EL (cell line): ENCODE data around the gene CTTNBP2.

Experiments used
- DNase-seq: peaks from one replicate; pipeline ENCODE4 v3.0.0-alpha.2; 2016

The CTTNBP2 gene

GRCh38 chr7:117683430-117684175 is 189.6 kb downstream of the CTTNBP2 start:
- DNase-seq, result no peak

GRCh38 chr7:117682681-117683385 is 190.4 kb downstream of the CTTNBP2 start:
- DNase-seq, result no peak

- no peak for DNase-seq
Measured at GRCh38 chr7:117679120-117679519, 194.1 kb downstream of the CTTNBP2 start.

DNA sequence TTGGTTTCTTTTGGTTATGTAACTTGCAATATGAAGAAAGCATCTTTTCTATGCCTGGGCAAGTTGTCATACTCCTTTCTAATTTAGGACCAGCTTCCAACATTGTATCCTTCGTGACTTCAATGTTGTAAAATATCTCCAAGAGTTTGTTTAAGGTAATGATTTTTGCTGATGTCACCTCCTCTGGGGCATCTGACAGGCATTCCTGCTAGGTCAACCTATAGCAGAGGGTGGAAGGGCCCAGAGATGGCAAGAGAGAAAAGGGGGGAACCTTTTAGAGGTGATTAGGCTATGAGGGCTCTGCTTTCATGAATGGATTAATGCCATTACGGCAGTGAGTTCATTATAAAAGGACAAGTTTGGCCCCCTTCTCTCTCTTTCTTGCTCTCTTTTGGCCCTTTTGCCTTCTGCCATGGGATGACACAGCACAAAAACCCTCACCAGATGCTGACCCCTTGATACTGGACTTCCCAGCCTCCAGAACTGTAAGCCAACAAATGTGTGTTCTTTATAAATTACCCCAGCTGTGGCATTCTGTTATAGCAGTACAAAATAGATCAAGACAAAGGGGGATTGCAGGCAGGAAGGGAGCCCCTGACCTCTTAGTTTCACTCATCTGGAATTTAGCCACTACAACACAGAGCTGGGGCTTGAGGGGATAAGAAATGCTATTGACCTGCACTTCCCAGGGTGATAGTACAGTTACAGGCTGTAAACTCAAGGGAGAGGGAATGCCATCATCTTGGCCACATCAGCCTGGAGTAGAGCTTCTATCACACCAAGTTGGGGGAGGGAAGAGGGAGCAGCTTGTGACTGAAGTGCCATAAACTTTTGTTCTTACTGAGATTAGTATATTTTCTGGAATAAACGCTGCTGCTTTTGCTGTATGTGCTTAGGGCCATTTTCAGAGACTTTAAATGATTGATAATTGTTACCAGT is 197.5 kb downstream of the CTTNBP2 start:
- no peak for DNase-seq

DNA sequence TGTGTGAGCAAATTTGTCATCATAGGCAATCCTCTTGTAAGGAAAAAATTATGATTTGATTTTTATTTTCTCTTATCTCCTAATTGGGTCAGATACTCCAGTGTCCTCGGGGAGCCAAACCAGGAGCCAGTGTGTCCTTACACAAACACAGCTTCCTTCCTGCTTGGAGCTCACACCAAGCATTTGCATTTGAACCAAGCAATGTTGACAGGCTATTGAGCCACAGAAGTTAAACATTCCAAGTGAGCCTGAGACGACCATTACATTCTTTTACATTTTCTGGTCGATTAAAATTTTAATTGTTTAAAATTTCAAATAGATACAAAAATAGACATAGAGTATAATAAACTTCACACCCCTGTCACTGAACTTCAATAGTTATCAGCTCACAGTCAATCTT is 198.6 kb downstream of the CTTNBP2 start:
- DNase-seq, result no peak

DNA sequence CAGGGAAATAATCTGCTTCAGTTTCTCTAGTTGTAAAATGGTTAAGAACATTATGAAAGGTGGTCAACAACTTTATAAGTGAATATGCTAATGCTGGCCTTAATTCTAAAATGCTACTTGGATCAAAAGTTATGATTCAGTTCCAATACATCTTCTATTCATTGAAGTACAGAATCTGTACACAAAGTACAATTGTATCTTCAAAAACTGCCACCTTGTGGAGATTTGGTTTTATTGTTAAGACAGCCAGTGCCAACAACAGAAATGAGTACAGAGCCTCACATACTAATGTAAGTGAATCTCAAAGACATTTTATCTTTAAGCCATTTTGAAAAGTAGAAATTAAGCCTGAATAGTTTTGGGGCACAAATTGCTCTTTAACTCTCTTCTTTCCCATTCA is 199.4 kb downstream of the CTTNBP2 start:
- DNase-seq, result peak; percentile 9

DNA sequence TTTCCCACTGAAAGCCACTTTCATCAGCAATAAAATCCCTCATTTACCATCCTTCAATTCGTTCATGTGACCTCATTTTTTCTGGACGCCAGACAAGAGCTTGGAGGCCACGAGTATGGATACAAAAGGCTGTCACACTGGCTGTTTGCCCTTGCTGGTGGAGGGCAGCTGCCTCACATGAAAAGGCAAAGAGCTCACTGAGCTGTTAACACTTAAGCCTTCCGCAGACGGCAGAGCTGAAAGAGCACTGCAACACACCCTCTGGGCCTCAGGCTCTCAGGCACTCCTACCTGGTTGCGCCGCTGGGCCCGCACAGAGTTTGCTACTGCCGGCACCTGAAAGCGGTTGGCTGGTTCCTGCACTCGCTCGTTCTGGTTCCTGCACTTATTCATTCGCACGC is 199.9 kb downstream of the CTTNBP2 start:
- no peak for DNase-seq

GRCh38 chr7:117672453-117672852 is 200.8 kb downstream of the CTTNBP2 start:
- DNase-seq, result no peak

DNA sequence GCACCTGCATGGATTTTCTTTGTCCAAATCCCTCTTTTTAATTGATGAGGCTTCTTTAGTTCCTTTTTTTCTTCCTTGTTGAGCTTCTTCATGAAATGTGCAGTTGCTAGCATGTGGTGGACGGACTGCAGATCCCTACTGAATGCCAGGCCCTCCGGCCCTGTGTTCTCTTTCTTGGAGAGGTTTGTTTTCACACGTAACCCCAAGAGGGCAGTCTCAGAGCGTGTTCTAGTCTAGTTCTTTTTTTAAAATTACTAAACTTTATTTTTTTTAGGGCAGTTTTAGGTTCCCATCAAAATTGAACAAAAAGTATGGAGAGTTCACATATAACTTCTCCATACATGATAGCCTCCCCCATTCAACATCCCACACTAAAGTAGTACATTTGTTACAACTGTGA is 203.4 kb downstream of the CTTNBP2 start:
- no peak for DNase-seq

GRCh38 chr7:117667456-117667855 is 205.8 kb downstream of the CTTNBP2 start:
- peak; percentile 2 for DNase-seq

GRCh38 chr7:117666689-117667088 is 206.6 kb downstream of the CTTNBP2 start:
- no peak for DNase-seq

- peak; percentile 59 for DNase-seq
Measured at GRCh38 chr7:117666031-117666430, 207.2 kb downstream of the CTTNBP2 start.

DNA sequence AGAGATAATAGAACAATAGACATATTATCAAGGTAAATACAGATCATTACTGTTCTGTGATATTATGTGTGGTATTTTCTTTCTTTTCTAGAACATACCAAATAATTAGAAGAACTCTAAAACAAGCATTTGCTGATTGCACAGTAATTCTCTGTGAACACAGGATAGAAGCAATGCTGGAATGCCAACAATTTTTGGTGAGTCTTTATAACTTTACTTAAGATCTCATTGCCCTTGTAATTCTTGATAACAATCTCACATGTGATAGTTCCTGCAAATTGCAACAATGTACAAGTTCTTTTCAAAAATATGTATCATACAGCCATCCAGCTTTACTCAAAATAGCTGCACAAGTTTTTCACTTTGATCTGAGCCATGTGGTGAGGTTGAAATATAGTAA is 207.9 kb downstream of the CTTNBP2 start:
- DNase-seq, result peak; percentile 24

GRCh38 chr7:117664047-117664446 is 209.2 kb downstream of the CTTNBP2 start:
- DNase-seq, result no peak

- no peak for DNase-seq
Measured at GRCh38 chr7:117661328-117661727, 211.9 kb downstream of the CTTNBP2 start.
